ENCODE results near the gene TMC2. TPM values are rescaled to one million over a fixed set of nuclear protein-coding genes. Genes with fewer than 3 reads are reported as not detected.
"Not testable (repeated sequence)": the region's sequence is repeated elsewhere in the genome, so short reads cannot be mapped to it uniquely, and the experiment has no call there.

TMC2 gene
- total RNA-seq, 4 donors from 2014 or later: 0.27 TPM; not detected in 3

GRCh38 chr20:2518096-2518495, 18.3 kb upstream of the TMC2 start:
- Histone ChIP-seq H3K36me3 (no peaks in the 10 kb centered on the region), H3K27me3 (no peaks in the 10 kb centered on the region), H3K27ac (no peak overlapping the region), H3K9me3 (no peaks in the 10 kb centered on the region), H3K4me1 (no peaks in the 10 kb centered on the region), H3K4me3 (no peak overlapping the region)
- TF ChIP-seq POLR2A (IDR thresholded peaks at IDR 0.05) (no peak), CTCF (IDR thresholded peaks at IDR 0.05) (no peak)
- DNase-seq: no peak

GRCh38 chr20:2518558-2518957, 17.8 kb upstream of the TMC2 start:
- Histone ChIP-seq H3K27ac (no peak overlapping the region), H3K4me1 (no peaks in the 10 kb centered on the region), H3K9me3 (no peaks in the 10 kb centered on the region), H3K27me3 (no peaks in the 10 kb centered on the region), H3K36me3 (no peaks in the 10 kb centered on the region), H3K4me3 (no peak overlapping the region)
- no peak for TF ChIP-seq CTCF (IDR thresholded peaks at IDR 0.05)
- no peak for TF ChIP-seq POLR2A (IDR thresholded peaks at IDR 0.05)
- DNase-seq: no peak

- H3K36me3 ChIP-seq: no peaks in the 10 kb centered on the region
- TF ChIP-seq CTCF (IDR thresholded peaks at IDR 0.05) (no peak), POLR2A (IDR thresholded peaks at IDR 0.05) (no peak)
- peaks cover 0 to 5% (median 0%) of the 10 kb centered on the region in 4 donors for H3K4me1 ChIP-seq
- no peak overlapping the region for H3K4me3 ChIP-seq
- H3K27me3 ChIP-seq: no peaks in the 10 kb centered on the region
- no peak for DNase-seq
- H3K27ac ChIP-seq: no peak overlapping the region
- no peaks in the 10 kb centered on the region for H3K9me3 ChIP-seq
Measured at GRCh38 chr20:2519115-2519809, 17.1 kb upstream of the TMC2 start.

GRCh38 chr20:2520617-2521016, 15.8 kb upstream of the TMC2 start:
- Histone ChIP-seq H3K27me3 (no peaks in the 10 kb centered on the region), H3K4me1 (peaks cover 0 to 5% (median 0%) of the 10 kb centered on the region in 4 donors), H3K27ac (no peak overlapping the region), H3K9me3 (no peaks in the 10 kb centered on the region), H3K4me3 (no peak overlapping the region), H3K36me3 (no peaks in the 10 kb centered on the region)
- DNase-seq: no peak
- TF ChIP-seq POLR2A (IDR thresholded peaks at IDR 0.05) (no peak), CTCF (IDR thresholded peaks at IDR 0.05) (no peak)

- no peaks in the 10 kb centered on the region for H3K36me3 ChIP-seq
- no peak for TF ChIP-seq POLR2A (IDR thresholded peaks at IDR 0.05)
- TF ChIP-seq CTCF (IDR thresholded peaks at IDR 0.05): peak; percentile 58 to 93 (median 64)
- DNase-seq: peak in 2 of 3 donors; percentile 38 to 75
- peaks cover 0 to 5% (median 0%) of the 10 kb centered on the region in 4 donors for H3K4me1 ChIP-seq
- no peak overlapping the region for H3K4me3 ChIP-seq
- no peak overlapping the region for H3K27ac ChIP-seq
- H3K9me3 ChIP-seq: no peaks in the 10 kb centered on the region
- H3K27me3 ChIP-seq: no peaks in the 10 kb centered on the region
Measured at GRCh38 chr20:2521369-2522305, 14.7 kb upstream of the TMC2 start.

- not testable (repeated sequence) for H3K9me3 ChIP-seq, DNase-seq, H3K4me1 ChIP-seq, H3K27me3 ChIP-seq, H3K36me3 ChIP-seq, H3K27ac ChIP-seq, H3K4me3 ChIP-seq
Measured at GRCh38 chr20:2522826-2523429, 13.4 kb upstream of the TMC2 start.

Measured in Peyer's patch (tissue), 4 donors.